MM.1S (cell line): ENCODE results near the gene TBL1X.

Experiments
- CTCF ChIP-seq: fragments of 300-600 bp; sonication (generic); IDR thresholded peaks from 2 replicates; pipeline ENCODE4 v1.5.1; 2016; ENCODE audit warnings: antibody characterized with exemption, low read length, mixed read lengths
- EZH2phosphoT487 ChIP-seq: fragments of 300-600 bp; sonication (generic); IDR thresholded peaks from 2 replicates; pipeline ENCODE4 v1.6.1; 2018; ENCODE audit warnings: antibody characterized with exemption, low read length

GRCh38 chrX:9687899-9688298 is 223.0 kb downstream of the TBL1X start:
- TF ChIP-seq CTCF, result no peak
- no peak for TF ChIP-seq EZH2phosphoT487
